Fibroblast of lung (primary cell): ENCODE results near the gene WNT2B.

ENCODE experiments used
- EZH2 ChIP-seq: IDR thresholded peaks from 2 replicates; pipeline ENCODE4 v1.5.1; 2012; ENCODE audit warnings: low read length, control low read depth, mild to moderate bottlenecking; ENCODE audit errors: missing control alignments
- TF ChIP-seq, protein P1 (sequence below), 2 donors: IDR thresholded peaks in 1 of 2; conservative IDR thresholded peaks in 1 of 2; 1 replicate in 1 of 2; 2 replicates in 1 of 2; pipeline ENCODE4 v1.5.1; 2011 to 2012; ENCODE audit warnings: low read length in 2 of 2, control low read depth in 1 of 2, inconsistent platforms in 1 of 2, low read depth in 1 of 2, mild to moderate bottlenecking in 1 of 2

DNA sequence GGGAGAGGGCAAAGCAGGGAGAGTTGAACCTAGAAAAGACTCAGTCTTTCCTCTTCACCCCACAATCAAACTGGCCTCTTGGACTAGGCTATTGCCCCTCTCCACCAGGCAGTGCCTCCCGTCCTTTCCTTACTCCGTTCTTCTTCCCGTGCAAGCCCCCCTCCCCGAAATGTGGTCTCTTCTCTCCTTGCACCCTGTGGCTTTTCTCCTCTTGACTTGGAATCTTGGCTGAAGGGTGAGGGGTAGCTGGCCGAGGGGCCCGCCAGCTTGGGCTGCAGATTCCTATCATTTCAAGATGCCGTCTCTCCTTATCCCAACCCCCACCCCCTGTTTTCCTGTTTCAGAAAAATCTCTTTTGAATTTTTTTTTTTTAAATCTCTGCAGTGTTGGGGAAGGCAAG, 1.6 kb downstream of the WNT2B start:
- TF ChIP-seq, protein P1, sequence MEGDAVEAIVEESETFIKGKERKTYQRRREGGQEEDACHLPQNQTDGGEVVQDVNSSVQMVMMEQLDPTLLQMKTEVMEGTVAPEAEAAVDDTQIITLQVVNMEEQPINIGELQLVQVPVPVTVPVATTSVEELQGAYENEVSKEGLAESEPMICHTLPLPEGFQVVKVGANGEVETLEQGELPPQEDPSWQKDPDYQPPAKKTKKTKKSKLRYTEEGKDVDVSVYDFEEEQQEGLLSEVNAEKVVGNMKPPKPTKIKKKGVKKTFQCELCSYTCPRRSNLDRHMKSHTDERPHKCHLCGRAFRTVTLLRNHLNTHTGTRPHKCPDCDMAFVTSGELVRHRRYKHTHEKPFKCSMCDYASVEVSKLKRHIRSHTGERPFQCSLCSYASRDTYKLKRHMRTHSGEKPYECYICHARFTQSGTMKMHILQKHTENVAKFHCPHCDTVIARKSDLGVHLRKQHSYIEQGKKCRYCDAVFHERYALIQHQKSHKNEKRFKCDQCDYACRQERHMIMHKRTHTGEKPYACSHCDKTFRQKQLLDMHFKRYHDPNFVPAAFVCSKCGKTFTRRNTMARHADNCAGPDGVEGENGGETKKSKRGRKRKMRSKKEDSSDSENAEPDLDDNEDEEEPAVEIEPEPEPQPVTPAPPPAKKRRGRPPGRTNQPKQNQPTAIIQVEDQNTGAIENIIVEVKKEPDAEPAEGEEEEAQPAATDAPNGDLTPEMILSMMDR (conservative IDR thresholded peaks at IDR 0.05 in 1 of 2, IDR thresholded peaks at IDR 0.05 in 1 of 2; ENCODE audit: low read depth in 1 of 2, low read length in 2 of 2) = no peak
- TF ChIP-seq EZH2 = no peak
